ENCODE results near the gene CLDN25. TPM values are rescaled to one million over a fixed set of nuclear protein-coding genes. Genes with fewer than 3 reads are reported as not detected.

The CLDN25 gene
- total RNA-seq, 1 experiment from 2014 or later: not detected

DNA sequence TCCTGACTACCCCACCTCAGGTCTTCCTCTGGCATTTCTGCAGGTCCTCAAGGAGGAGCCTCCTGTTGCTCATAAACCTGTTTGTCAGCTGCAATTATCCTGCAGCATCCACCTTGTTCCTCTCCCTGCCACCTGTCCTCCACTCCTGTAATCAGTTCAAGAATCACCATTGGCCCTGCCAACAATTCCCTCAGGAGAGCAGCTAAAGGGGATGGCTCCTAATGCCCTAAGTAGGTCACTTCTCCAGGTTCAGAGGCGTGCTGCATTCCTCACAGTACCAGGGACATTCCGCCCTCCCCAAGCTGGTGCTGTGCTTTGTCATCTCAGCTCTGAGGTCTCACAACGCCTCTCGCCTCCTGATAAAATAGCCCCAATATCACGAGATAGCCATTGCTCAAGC, 2.1 kb downstream of the CLDN25 start:
- peaks cover 19% of the 10 kb centered on the region for H3K27me3 Mint-ChIP-seq (ENCODE audit: low read depth)
- Histone ChIP-seq H3K79me2 (ENCODE audit: insufficient read depth, low read length) (no peaks in the 10 kb centered on the region), H3K9ac (ENCODE audit: extremely low read depth, insufficient read length, low read length) (no peak overlapping the region), H3K14ac (ENCODE audit: insufficient read depth, low read length) (no peak overlapping the region), H3K56ac (ENCODE audit: insufficient read length, low read depth, low read length) (no peak overlapping the region), H3K23me2 (ENCODE audit: insufficient read length, low read depth, low read length, poor library complexity, severe bottlenecking) (no peaks in the 10 kb centered on the region), H2BK5ac (ENCODE audit: insufficient read length, low read length) (no peak overlapping the region), H4K8ac (replicated peaks; ENCODE audit: insufficient read length, low read depth, low read length) (no peak overlapping the region), H2BK120ac (ENCODE audit: low read depth, low read length, poor library complexity, severe bottlenecking) (no peak overlapping the region), H3K4me1 (ENCODE audit: insufficient read depth, low read length) (no peaks in the 10 kb centered on the region), H3K79me1 (ENCODE audit: insufficient read depth, low read depth, low read length, poor library complexity, severe bottlenecking) (no peaks in the 10 kb centered on the region), H4K91ac (ENCODE audit: insufficient read length, low read depth, low read length) (no peak overlapping the region), H3K4me2 (ENCODE audit: insufficient read depth, insufficient read length, low read length) (no peak overlapping the region), H3K27ac (ENCODE audit: insufficient read length, low read depth, low read length) (no peak overlapping the region), H2AK5ac (ENCODE audit: insufficient read length, low read length) (no peak overlapping the region), H3K18ac (ENCODE audit: insufficient read length, low read depth, low read length) (no peak overlapping the region), H4K20me1 (ENCODE audit: control insufficient read depth, insufficient read depth, insufficient read length) (no peaks in the 10 kb centered on the region), H3K9me3 (ENCODE audit: control insufficient read depth, low read depth, low read length) (no peaks in the 10 kb centered on the region), H3K27me3 (ENCODE audit: insufficient read depth, low read length) (no peaks in the 10 kb centered on the region), H2BK20ac (ENCODE audit: low read depth, low read length, poor library complexity, severe bottlenecking) (no peak overlapping the region), H3K4ac (ENCODE audit: low read depth, low read length) (no peak overlapping the region), H4K5ac (ENCODE audit: insufficient read length, low read depth, low read length) (no peak overlapping the region), H2BK15ac (ENCODE audit: low read depth, low read length) (no peak overlapping the region), H3K23ac (ENCODE audit: insufficient read length, low read depth, low read length) (no peak overlapping the region), H2AFZ (ENCODE audit: low read length) (no peak overlapping the region), H2BK12ac (ENCODE audit: insufficient read length, low read depth, low read length) (no peak overlapping the region), H3T11ph (ENCODE audit: low read length) (no peak overlapping the region)
- no peak for DNase-seq
- TF ChIP-seq, protein P1, sequence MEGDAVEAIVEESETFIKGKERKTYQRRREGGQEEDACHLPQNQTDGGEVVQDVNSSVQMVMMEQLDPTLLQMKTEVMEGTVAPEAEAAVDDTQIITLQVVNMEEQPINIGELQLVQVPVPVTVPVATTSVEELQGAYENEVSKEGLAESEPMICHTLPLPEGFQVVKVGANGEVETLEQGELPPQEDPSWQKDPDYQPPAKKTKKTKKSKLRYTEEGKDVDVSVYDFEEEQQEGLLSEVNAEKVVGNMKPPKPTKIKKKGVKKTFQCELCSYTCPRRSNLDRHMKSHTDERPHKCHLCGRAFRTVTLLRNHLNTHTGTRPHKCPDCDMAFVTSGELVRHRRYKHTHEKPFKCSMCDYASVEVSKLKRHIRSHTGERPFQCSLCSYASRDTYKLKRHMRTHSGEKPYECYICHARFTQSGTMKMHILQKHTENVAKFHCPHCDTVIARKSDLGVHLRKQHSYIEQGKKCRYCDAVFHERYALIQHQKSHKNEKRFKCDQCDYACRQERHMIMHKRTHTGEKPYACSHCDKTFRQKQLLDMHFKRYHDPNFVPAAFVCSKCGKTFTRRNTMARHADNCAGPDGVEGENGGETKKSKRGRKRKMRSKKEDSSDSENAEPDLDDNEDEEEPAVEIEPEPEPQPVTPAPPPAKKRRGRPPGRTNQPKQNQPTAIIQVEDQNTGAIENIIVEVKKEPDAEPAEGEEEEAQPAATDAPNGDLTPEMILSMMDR (conservative IDR thresholded peaks at IDR 0.05): no peak
- no peaks in the 10 kb centered on the region for H3K9me3 Mint-ChIP-seq
- H3K4me1 Mint-ChIP-seq: no peaks in the 10 kb centered on the region
- no peaks in the 10 kb centered on the region for H3K36me3 Mint-ChIP-seq (ENCODE audit: insufficient read depth in 1 of 3, low read depth in 3 of 3)
- whole genome bisulfite sequencing (ENCODE audit: extremely low coverage, insufficient read length, low lambda C conversion rate): no CpG with 5 or more reads among the region's 5 CpGs
- no peak overlapping the region for H3K27ac Mint-ChIP-seq
- no peak overlapping the region for H3K4me3 Mint-ChIP-seq
